Measurements from ENCODE around the gene POMT1.
A peak's percentile ranks its signal among the peaks of the same experiment; 100 is the strongest.

POMT1 gene

GRCh38 chr9:131517761-131518190, 15.1 kb downstream of the POMT1 start:
- Histone ChIP-seq H3K36me3 (ENCODE audit: control insufficient read depth, insufficient read depth, low read length) (peaks cover 95% of the 10 kb centered on the region), H3K4me1 (ENCODE audit: control insufficient read depth, insufficient read depth, low read length, poor library complexity, severe bottlenecking) (no peaks in the 10 kb centered on the region), H3K9me3 (ENCODE audit: control insufficient read depth, low read length) (no peaks in the 10 kb centered on the region), H3K27ac (ENCODE audit: low read depth, low read length, severe bottlenecking) (no peak overlapping the region), H3K4me3 (ENCODE audit: extremely low read depth, insufficient read depth, low read length, poor library complexity, severe bottlenecking) (no peak overlapping the region)
- 94 to 98% methylated on average over 6 to 11 of the region's 11 CpGs for WGBS, 2 experiments (ENCODE audit: insufficient coverage in 2 of 2)

DNA sequence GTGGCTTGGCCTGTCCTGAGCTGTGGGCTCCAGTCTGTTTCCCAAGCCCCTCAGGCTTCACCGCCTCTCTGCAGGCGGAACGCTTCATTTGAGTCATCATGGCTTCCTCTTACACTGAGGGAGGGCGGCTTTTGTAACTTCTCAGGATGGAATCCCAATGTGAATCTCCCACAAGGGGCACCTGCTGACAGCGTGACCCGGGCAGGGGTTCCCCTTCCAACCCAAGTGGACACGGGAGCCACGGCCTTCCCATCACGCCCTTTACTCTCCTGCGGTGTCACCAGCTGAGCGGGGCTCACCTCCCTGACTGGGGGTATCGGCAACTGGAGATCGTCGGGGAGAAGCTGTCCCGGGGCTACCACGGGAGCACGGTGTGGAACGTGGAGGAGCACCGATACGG, 15.8 kb downstream of the POMT1 start:
- H3K4me1 ChIP-seq (ENCODE audit: control insufficient read depth, insufficient read depth, low read length, poor library complexity, severe bottlenecking): no peaks in the 10 kb centered on the region
- H3K36me3 ChIP-seq (ENCODE audit: control insufficient read depth, insufficient read depth, low read length): peaks cover 93% of the 10 kb centered on the region

DNA sequence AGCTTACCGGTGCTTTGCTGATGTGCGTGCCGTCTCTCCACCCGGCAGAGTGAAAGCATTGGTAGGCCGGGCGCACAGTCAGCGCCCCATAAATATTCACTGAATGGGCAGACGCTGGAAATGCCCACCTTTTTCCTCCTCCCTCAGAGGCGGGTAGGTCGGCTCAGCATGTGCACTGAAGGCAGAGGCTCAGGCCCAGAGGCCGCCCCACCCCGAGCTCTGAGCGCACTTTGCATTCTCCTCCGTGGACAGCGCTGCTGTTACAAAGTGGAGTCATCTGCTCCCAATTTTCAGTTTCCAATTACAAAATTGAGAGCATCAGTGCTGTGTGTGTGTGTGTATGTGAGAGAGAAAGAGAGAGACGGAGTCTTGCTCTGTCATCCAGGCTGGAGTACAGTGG, 17.8 kb downstream of the POMT1 start:
- H3K27ac ChIP-seq (ENCODE audit: low read depth, low read length, severe bottlenecking): no peak overlapping the region
- peaks cover 94% of the 10 kb centered on the region for H3K36me3 ChIP-seq (ENCODE audit: control insufficient read depth, insufficient read depth, low read length)
- H3K4me3 ChIP-seq (ENCODE audit: extremely low read depth, insufficient read depth, low read length, poor library complexity, severe bottlenecking): no peak overlapping the region
- no peaks in the 10 kb centered on the region for H3K9me3 ChIP-seq (ENCODE audit: control insufficient read depth, low read length)
- 80 to 83% methylated on average over 11 to 13 of the region's 16 CpGs for WGBS, 2 experiments (ENCODE audit: insufficient coverage in 2 of 2)
- peaks cover 3% of the 10 kb centered on the region for H3K4me1 ChIP-seq (ENCODE audit: control insufficient read depth, insufficient read depth, low read length, poor library complexity, severe bottlenecking)

More for the DNA sequence above, 15.8 kb downstream of the POMT1 start:
- no peaks in the 10 kb centered on the region for H3K9me3 ChIP-seq (ENCODE audit: control insufficient read depth, low read length)
- H3K4me3 ChIP-seq (ENCODE audit: extremely low read depth, insufficient read depth, low read length, poor library complexity, severe bottlenecking): no peak overlapping the region
- WGBS, 2 experiments (ENCODE audit: insufficient coverage in 2 of 2): 97 to 98% methylated on average over 18 to 19 of the region's 20 CpGs
- H3K27ac ChIP-seq (ENCODE audit: low read depth, low read length, severe bottlenecking): no peak overlapping the region

DNA sequence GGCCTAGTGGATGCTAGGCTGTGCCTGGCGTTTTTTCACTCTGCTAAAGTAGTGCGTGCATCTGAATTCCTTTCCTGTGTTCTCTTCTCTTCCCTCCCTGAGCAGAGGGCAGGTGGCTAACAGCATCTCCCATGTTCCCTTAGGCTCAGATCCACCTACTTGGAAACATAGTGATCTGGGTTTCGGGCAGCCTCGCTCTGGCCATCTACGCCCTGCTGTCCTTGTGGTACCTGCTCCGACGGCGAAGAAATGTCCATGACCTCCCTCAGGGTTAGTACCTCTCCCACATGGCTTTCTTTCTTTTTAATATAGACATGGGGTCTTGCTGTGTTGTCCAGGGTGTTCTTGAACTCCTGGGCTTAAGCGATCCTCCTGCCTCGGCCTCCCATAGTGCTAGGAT, 18.5 kb downstream of the POMT1 start:
- no peak overlapping the region for H3K4me3 ChIP-seq (ENCODE audit: extremely low read depth, insufficient read depth, low read length, poor library complexity, severe bottlenecking)
- no peaks in the 10 kb centered on the region for H3K9me3 ChIP-seq (ENCODE audit: control insufficient read depth, low read length)
- H3K36me3 ChIP-seq (ENCODE audit: control insufficient read depth, insufficient read depth, low read length): peaks cover 93% of the 10 kb centered on the region
- peaks cover 3% of the 10 kb centered on the region for H3K4me1 ChIP-seq (ENCODE audit: control insufficient read depth, insufficient read depth, low read length, poor library complexity, severe bottlenecking)
- H3K27ac ChIP-seq (ENCODE audit: low read depth, low read length, severe bottlenecking): no peak overlapping the region
- 91 to 97% methylated on average over 6 to 9 of the region's 10 CpGs for WGBS, 2 experiments (ENCODE audit: insufficient coverage in 2 of 2)

GRCh38 chr9:131521822-131522221, 19.1 kb downstream of the POMT1 start:
- no peaks in the 10 kb centered on the region for H3K9me3 ChIP-seq (ENCODE audit: control insufficient read depth, low read length)
- WGBS, 2 experiments (ENCODE audit: insufficient coverage in 2 of 2): 87 to 89% methylated on average over 8 to 13 of the region's 13 CpGs
- H3K36me3 ChIP-seq (ENCODE audit: control insufficient read depth, insufficient read depth, low read length): peaks cover 93% of the 10 kb centered on the region
- H3K4me1 ChIP-seq (ENCODE audit: control insufficient read depth, insufficient read depth, low read length, poor library complexity, severe bottlenecking): peaks cover 3% of the 10 kb centered on the region
- no peak overlapping the region for H3K27ac ChIP-seq (ENCODE audit: low read depth, low read length, severe bottlenecking)
- no peak overlapping the region for H3K4me3 ChIP-seq (ENCODE audit: extremely low read depth, insufficient read depth, low read length, poor library complexity, severe bottlenecking)

DNA sequence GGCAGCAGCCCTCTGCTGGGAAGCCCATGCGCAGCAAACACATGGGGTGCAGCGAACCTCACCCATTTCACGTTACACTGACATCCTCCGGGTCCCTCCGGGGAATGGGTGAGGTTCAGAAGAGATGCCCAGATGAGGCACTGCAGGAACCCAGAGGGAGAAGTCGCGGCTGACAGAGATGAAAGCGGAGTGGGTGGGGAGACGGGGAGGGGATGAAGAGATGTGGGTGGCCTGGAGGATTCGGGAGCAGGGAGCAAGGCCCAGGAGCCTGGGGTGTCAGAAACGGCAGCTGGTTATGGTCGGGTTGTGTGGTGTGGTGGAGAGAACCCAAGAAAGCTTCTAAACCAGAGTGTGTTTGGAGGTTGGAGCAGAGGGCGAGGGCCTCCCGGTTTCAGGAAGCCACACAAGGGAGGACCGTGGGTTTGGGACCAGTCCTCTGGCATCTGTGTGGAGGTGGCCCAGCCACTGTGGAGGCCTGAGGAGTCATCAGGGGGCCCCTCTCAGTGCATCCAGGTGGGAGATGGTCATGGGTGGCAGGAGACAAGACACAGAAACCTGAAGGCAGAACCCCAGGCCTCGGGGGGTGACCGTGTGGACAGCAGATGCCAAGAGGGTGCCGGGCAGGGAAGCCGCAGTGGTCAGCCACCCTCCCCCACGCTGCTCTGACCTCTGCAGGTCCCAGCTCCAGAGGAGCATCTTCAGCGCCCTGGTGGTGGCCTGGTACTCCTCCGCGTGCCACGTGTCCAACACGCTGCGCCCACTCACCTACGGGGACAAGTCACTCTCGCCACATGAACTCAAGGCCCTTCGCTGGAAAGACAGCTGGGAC, 19.8 kb downstream of the POMT1 start:
- Histone ChIP-seq H3K4me3 (ENCODE audit: extremely low read depth, insufficient read depth, low read length, poor library complexity, severe bottlenecking) (no peak overlapping the region), H3K27ac (ENCODE audit: low read depth, low read length, severe bottlenecking) (no peak overlapping the region), H3K4me1 (ENCODE audit: control insufficient read depth, insufficient read depth, low read length, poor library complexity, severe bottlenecking) (peaks cover 3% of the 10 kb centered on the region), H3K9me3 (ENCODE audit: control insufficient read depth, low read length) (no peaks in the 10 kb centered on the region), H3K36me3 (ENCODE audit: control insufficient read depth, insufficient read depth, low read length) (peaks cover 93% of the 10 kb centered on the region)
- 96 to 97% methylated on average over 22 to 29 of the region's 29 CpGs for WGBS, 2 experiments (ENCODE audit: insufficient coverage in 2 of 2)

GRCh38 chr9:131523086-131523388, 20.3 kb downstream of the POMT1 start:
- H3K9me3 ChIP-seq (ENCODE audit: control insufficient read depth, low read length): no peaks in the 10 kb centered on the region
- H3K4me1 ChIP-seq (ENCODE audit: control insufficient read depth, insufficient read depth, low read length, poor library complexity, severe bottlenecking): peaks cover 3% of the 10 kb centered on the region
- H3K36me3 ChIP-seq (ENCODE audit: control insufficient read depth, insufficient read depth, low read length): peaks cover 95% of the 10 kb centered on the region
- WGBS, 2 experiments (ENCODE audit: insufficient coverage in 2 of 2): 98% methylated on average over 9 of the region's 9 CpGs
- H3K4me3 ChIP-seq (ENCODE audit: extremely low read depth, insufficient read depth, low read length, poor library complexity, severe bottlenecking): no peak overlapping the region
- no peak overlapping the region for H3K27ac ChIP-seq (ENCODE audit: low read depth, low read length, severe bottlenecking)

DNA sequence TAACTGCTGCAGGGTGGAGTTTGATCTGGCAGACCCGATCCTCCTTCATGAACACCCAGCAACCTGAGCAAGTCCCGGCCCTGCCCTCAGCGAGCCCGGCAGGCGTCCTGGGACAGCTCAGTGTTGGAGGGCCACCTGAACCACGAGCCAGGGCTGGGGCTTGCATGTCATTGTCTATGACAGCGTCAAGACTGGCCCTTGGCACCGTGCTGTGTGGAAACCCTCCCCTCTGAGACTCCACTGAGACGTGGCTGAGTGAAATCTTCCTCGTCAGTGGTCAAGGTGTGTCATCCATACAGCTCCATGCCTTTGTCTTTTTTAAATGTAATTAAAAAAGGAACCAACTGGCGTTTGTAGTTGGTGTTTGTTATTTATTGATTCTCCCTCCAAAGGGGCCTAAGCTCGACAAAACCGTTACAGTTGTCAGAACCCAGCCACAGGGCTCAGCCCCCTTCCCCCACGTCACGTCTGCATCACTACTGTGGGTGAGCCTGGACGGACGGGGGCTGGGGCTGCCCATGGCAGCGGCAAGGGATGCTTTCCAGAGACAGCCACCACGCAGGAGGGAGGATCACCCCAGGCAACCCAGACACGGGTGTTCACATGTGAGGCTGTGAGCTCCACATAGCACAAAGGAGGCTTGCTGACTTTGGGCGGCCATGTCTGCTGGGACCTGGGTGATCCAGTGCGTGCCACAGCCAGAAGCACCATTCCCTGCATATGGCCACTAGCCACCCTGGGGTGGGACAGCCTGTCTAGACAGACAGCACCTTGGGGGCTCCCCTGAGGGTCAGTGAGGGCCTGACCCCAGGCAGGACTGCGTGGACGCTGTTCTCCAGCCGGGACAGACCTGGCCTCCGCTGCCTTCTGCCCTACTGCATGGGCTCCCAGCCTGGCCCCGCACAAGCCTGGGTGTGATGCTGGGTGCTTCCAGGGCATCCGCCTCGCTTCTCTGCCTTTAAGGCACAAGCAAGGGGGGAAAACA, 21.0 kb downstream of the POMT1 start:
- Histone ChIP-seq H3K9me3 (ENCODE audit: control insufficient read depth, low read length) (no peaks in the 10 kb centered on the region), H3K4me1 (ENCODE audit: control insufficient read depth, insufficient read depth, low read length, poor library complexity, severe bottlenecking) (peaks cover 3% of the 10 kb centered on the region), H3K27ac (ENCODE audit: low read depth, low read length, severe bottlenecking) (peak overlapping the region; percentile 29), H3K36me3 (ENCODE audit: control insufficient read depth, insufficient read depth, low read length) (peaks cover 95% of the 10 kb centered on the region), H3K4me3 (ENCODE audit: extremely low read depth, insufficient read depth, low read length, poor library complexity, severe bottlenecking) (no peak overlapping the region)
- WGBS, 2 experiments (ENCODE audit: insufficient coverage in 2 of 2): 97% methylated on average over 22 to 26 of the region's 29 CpGs

DNA sequence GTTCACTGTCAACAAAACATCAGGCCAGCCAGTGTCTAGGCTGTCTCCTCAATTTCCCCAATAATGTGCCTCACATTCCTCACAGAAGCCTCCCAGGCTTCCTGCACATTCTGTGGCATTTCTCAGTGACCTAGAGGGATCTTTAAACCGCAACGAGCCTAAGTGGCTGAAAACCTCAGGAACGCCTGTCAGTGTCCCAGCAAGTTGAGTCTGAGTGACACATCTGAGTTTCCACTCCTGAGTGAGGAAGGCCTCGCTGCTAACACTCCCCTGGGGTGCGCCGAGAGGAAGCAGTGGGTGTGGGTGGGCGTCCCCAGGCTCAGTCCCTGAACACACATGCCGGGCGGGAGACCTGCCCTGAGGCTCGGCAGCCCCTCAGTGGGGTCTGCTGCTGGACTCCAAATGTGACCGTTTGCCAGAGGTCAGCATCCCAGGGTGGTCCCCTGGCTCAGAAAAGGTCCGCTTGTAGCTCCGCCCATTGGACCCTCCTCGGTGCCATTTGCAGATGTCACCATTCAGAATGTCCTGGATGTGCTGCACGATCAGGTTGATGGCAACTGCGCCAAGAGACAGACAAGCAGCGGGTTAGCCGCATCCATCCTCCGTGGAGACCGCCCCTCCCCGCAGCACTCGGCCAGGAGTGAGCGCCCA, 22.1 kb downstream of the POMT1 start:
- H3K9me3 ChIP-seq (ENCODE audit: control insufficient read depth, low read length): no peaks in the 10 kb centered on the region
- H3K27ac ChIP-seq (ENCODE audit: low read depth, low read length, severe bottlenecking): peak overlapping the region; percentile 29
- peaks cover 95% of the 10 kb centered on the region for H3K36me3 ChIP-seq (ENCODE audit: control insufficient read depth, insufficient read depth, low read length)
- H3K4me1 ChIP-seq (ENCODE audit: control insufficient read depth, insufficient read depth, low read length, poor library complexity, severe bottlenecking): peaks cover 3% of the 10 kb centered on the region
- H3K4me3 ChIP-seq (ENCODE audit: extremely low read depth, insufficient read depth, low read length, poor library complexity, severe bottlenecking): no peak overlapping the region
- WGBS, 2 experiments (ENCODE audit: insufficient coverage in 2 of 2): 96% methylated on average over 23 of the region's 23 CpGs

- 89 to 98% methylated on average over 14 to 16 of the region's 19 CpGs for WGBS, 2 experiments (ENCODE audit: insufficient coverage in 2 of 2)
- no peaks in the 10 kb centered on the region for H3K9me3 ChIP-seq (ENCODE audit: control insufficient read depth, low read length)
Observed at GRCh38 chr9:131525643-131526565, 23.2 kb downstream of the POMT1 start.

More at GRCh38 chr9:131525643-131526565, 23.2 kb downstream of the POMT1 start:
- no peak overlapping the region for H3K4me3 ChIP-seq (ENCODE audit: extremely low read depth, insufficient read depth, low read length, poor library complexity, severe bottlenecking)
- H3K4me1 ChIP-seq (ENCODE audit: control insufficient read depth, insufficient read depth, low read length, poor library complexity, severe bottlenecking): peaks cover 8% of the 10 kb centered on the region
- peaks cover 90% of the 10 kb centered on the region for H3K36me3 ChIP-seq (ENCODE audit: control insufficient read depth, insufficient read depth, low read length)
- H3K27ac ChIP-seq (ENCODE audit: low read depth, low read length, severe bottlenecking): no peak overlapping the region

All from mesodermal cell (in vitro differentiated cells).